Left ventricle myocardium inferior (tissue), 1 donor: Measurements from ENCODE around the gene EEFSEC. TPM values are rescaled to one million over a fixed set of nuclear protein-coding genes. Genes with fewer than 3 reads are reported as not detected.

Experiments
- DNase-seq: peaks from one replicate; pipeline ENCODE4 v3.0.0-alpha.2; 2020
- H3K27ac ChIP-seq: fragments of 200-600 bp; replicated peaks from 2 replicates; pipeline ENCODE4 v1.8.0; 2021
- H3K27me3 ChIP-seq: fragments of 200-600 bp; 2 replicates; pipeline ENCODE4 v1.8.0; 2021; ENCODE audit warnings: low read depth
- H3K36me3 ChIP-seq: fragments of 200-600 bp; 2 replicates; pipeline ENCODE4 v1.8.0; 2021
- H3K4me1 ChIP-seq: fragments of 200-600 bp; 2 replicates; pipeline ENCODE4 v1.8.0; 2021
- H3K4me3 ChIP-seq: fragments of 200-600 bp; 2 replicates; pipeline ENCODE4 v1.8.0; 2021; ENCODE audit warnings: mild to moderate bottlenecking, moderate library complexity
- H3K9me3 ChIP-seq: fragments of 200-600 bp; replicated peaks from 2 replicates; pipeline ENCODE4 v1.8.0; 2021
- intact Hi-C: fragments of 100-400 bp; cut with micrococcal nuclease; formaldehyde crosslinking; loops from one replicate; pipeline ENCODE4 v1.11.0; 2022
- total RNA-seq: library from RNA; stranded (reverse); fragmentation: NEBNext Ultra II Directional; extraction: Animal tissue kit (Norgen Biotek cat#: 25700); gene quantifications from one replicate; pipeline ENCODE4 v1.2.1, GENCODE V29; 2021
- TF ChIP-seq, protein P1 (sequence below): fragments of 200-600 bp; IDR thresholded peaks from 2 replicates; pipeline ENCODE4 v1.8.0; 2021; ENCODE audit warnings: antibody characterized with exemption, mild to moderate bottlenecking, borderline replicate concordance
- donor health status: DM: no; HTN: yes; CAD: no; lungs with severe emphysema.

EEFSEC gene
- total RNA-seq, 1 donor from 2014 or later = 23.7 TPM

DNA sequence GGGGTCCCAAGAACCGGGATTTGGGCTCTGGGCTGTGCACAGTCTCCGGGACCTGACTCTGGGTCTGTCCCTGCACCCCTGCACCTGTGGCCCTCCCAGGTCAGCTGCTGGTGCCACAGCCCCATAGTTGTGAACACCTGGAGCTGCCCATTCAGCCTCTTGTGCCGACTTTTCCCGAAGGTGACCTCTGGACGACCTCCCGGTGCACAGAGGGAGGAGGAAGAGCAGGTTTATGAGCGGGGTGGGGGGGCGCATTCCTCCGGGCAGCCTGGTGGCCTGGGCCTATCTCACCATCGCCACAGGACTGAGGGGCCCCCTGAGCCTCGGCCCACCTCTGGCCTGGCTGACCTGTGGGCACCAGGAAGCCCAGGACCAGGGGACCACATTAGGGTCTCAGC is 268.2 kb downstream of the EEFSEC start:
- DNase-seq = no peak
- H3K27me3 ChIP-seq = no peaks in the 10 kb centered on the region
- no peak overlapping the region for H3K27ac ChIP-seq
- intact Hi-C loops = loop anchor here (10.0 kb wide), 1 partner anchor 183 kb away; no protein-coding TSS in a partner anchor
- TF ChIP-seq, protein P1, sequence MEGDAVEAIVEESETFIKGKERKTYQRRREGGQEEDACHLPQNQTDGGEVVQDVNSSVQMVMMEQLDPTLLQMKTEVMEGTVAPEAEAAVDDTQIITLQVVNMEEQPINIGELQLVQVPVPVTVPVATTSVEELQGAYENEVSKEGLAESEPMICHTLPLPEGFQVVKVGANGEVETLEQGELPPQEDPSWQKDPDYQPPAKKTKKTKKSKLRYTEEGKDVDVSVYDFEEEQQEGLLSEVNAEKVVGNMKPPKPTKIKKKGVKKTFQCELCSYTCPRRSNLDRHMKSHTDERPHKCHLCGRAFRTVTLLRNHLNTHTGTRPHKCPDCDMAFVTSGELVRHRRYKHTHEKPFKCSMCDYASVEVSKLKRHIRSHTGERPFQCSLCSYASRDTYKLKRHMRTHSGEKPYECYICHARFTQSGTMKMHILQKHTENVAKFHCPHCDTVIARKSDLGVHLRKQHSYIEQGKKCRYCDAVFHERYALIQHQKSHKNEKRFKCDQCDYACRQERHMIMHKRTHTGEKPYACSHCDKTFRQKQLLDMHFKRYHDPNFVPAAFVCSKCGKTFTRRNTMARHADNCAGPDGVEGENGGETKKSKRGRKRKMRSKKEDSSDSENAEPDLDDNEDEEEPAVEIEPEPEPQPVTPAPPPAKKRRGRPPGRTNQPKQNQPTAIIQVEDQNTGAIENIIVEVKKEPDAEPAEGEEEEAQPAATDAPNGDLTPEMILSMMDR = no peak
- peaks cover 12% of the 10 kb centered on the region for H3K4me1 ChIP-seq
- H3K36me3 ChIP-seq = no peaks in the 10 kb centered on the region
- H3K9me3 ChIP-seq = peaks cover 6% of the 10 kb centered on the region
- no peak overlapping the region for H3K4me3 ChIP-seq

DNA sequence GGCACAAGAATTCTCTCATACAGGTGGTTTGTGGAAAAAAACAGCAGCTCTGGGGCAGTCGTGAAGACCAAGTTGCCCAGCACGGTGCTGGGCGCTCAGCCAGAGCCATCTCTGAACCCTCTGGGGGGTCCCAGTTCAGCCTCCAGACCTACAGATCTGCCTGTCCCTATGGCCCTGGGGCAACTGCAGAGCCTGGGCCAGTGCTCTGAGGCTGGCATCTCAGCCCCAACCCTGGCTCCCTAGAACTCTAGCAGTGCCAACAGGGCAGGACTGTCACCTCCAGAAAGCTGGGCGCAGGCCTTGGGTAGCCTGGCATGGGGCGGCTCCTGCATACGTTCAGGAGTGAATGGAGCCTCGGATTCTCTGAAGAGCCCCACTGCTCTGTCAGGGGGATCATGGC is 268.7 kb downstream of the EEFSEC start:
- no peak for DNase-seq
- peaks cover 14% of the 10 kb centered on the region for H3K4me1 ChIP-seq
- H3K27me3 ChIP-seq = peaks cover under 1% of the 10 kb centered on the region
- intact Hi-C loops = loop anchor here (10.0 kb wide), 1 partner anchor 183 kb away; no protein-coding TSS in a partner anchor
- TF ChIP-seq, protein P1 = no peak
- H3K4me3 ChIP-seq = no peak overlapping the region
- H3K9me3 ChIP-seq = peaks cover 6% of the 10 kb centered on the region
- no peak overlapping the region for H3K27ac ChIP-seq
- no peaks in the 10 kb centered on the region for H3K36me3 ChIP-seq

- Histone ChIP-seq H3K36me3 (no peaks in the 10 kb centered on the region), H3K4me1 (peaks cover 14% of the 10 kb centered on the region), H3K27me3 (peaks cover 11% of the 10 kb centered on the region), H3K27ac (no peak overlapping the region), H3K9me3 (peaks cover 6% of the 10 kb centered on the region), H3K4me3 (no peak overlapping the region)
- intact Hi-C loops = loop anchor here (10.0 kb wide), 1 partner anchor 182 kb away; no protein-coding TSS in a partner anchor
- DNase-seq = no peak
- TF ChIP-seq, protein P1 = no peak
These were observed 269.7 kb downstream of the EEFSEC start for GRCh38 chr3:128422762-128423524.

- Histone ChIP-seq H3K4me1 (peaks cover 14% of the 10 kb centered on the region), H3K9me3 (peaks cover 6% of the 10 kb centered on the region), H3K36me3 (no peaks in the 10 kb centered on the region), H3K27ac (no peak overlapping the region), H3K4me3 (no peak overlapping the region), H3K27me3 (peaks cover 18% of the 10 kb centered on the region)
- intact Hi-C loops = loop anchor here (10.0 kb wide), 1 partner anchor 181 kb away; no protein-coding TSS in a partner anchor
- TF ChIP-seq, protein P1 = no peak
- DNase-seq = no peak
These were observed 270.4 kb downstream of the EEFSEC start for GRCh38 chr3:128423525-128424147.

GRCh38 chr3:128424508-128425069 is 271.3 kb downstream of the EEFSEC start:
- peaks cover 27% of the 10 kb centered on the region for H3K27me3 ChIP-seq
- intact Hi-C loops = loop anchor here (5.0 to 10.0 kb wide), 2 partner anchors 73 to 180 kb away; no protein-coding TSS in a partner anchor
- H3K9me3 ChIP-seq = no peaks in the 10 kb centered on the region
- peaks cover 14% of the 10 kb centered on the region for H3K4me1 ChIP-seq
- H3K4me3 ChIP-seq = no peak overlapping the region
- DNase-seq = no peak
- no peaks in the 10 kb centered on the region for H3K36me3 ChIP-seq
- no peak overlapping the region for H3K27ac ChIP-seq
- TF ChIP-seq, protein P1 = no peak
